ENCODE data around the gene ACTR3.
A peak's percentile ranks its signal among the peaks of the same experiment; 100 is the strongest.
"Not testable (repeated sequence)": the region's sequence is repeated elsewhere in the genome, so short reads cannot be mapped to it uniquely, and the experiment has no call there.

ACTR3 gene

GRCh38 chr2:113906647-113907046, 16.8 kb downstream of the ACTR3 start:
- no peak for DNase-seq

GRCh38 chr2:113907297-113907696, 17.4 kb downstream of the ACTR3 start:
- no peak for DNase-seq

DNA sequence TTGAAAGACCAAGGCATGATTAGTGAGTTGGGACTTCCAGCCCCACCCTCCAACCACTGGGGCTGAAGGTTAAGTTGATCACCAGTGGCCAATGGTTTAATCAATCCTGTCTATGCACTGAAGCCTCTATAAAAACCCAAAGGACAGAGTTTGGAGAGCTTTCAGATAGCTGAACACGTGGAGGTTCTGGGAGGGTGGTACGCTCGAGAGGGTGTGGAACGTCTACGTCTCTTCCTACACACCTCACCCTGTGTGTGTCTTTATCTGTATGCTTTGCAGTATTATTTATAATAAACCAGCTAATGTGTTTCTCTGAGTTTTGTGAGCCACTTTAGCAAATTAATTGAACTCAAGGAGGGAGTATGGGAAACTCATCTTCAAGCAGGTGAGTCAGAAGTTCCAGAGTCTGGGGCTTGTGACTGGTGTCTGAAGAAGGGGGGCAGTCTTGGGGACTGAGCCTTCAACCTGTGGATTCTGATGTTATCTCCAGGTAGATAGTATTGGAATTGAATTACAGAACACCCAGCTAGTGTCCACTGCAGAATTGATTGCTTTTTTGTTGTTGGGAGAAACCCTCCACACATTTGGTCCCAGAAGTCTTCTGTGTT, 20.3 kb downstream of the ACTR3 start:
- DNase-seq = no peak

- DNase-seq = no peak
Measured at GRCh38 chr2:113910967-113911678, 21.2 kb downstream of the ACTR3 start.

DNA sequence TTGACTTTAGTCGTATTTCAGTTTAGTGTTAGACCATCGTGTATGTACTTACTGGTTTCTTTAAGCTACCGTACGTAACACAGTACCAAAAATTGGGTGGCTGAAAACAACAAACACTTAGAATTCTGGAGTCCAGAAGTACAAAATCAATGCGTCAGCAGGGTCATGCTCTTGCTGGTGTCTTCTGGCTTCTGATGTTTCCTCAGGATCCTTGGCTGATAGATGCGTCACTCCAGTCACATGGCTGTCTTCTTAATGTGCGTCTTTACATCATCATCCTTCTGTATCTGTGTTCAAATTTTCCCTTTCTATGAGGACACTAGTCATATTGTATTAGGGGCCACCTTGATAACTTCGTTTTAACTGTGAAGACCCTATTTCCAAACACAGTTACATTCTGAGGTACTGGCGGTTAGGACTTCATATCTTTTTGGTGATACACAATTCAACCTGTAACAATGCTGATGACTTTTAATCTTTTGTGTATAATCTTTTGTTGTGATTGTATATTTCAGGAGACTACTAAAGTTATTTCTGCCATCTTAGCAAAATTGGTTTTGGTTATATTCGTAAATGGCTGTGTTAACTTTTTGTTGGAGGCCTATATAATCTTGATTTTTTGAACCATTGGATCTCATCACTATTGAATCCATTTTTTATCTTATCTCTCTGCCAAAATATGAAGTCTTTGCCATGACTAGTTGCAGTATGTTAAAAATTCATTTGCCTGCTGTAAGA, 25.4 kb downstream of the ACTR3 start:
- DNase-seq = no peak

DNA sequence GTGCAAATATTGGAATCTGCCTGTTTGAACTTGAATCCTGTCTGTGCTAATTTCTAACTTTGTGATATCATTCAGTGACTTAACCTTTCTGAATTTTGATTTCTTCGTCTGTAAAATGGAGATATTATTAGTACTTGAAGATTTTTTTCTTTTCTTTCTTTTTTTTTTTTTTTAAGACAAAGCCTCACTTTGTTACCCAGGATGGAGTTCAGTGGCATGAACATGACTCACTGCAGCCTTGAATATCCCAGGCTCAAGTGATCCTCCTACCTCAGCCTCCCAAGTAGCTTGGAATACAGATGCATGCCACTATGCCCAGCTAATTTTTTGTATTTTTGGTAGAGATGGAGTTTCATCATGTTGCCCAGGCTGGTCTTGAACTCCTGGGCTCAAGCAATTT, 28.3 kb downstream of the ACTR3 start:
- no peak for DNase-seq

GRCh38 chr2:113920996-113921395, 31.1 kb downstream of the ACTR3 start:
- no peak for DNase-seq

GRCh38 chr2:113922335-113922734, 32.4 kb downstream of the ACTR3 start:
- no peak for DNase-seq

DNA sequence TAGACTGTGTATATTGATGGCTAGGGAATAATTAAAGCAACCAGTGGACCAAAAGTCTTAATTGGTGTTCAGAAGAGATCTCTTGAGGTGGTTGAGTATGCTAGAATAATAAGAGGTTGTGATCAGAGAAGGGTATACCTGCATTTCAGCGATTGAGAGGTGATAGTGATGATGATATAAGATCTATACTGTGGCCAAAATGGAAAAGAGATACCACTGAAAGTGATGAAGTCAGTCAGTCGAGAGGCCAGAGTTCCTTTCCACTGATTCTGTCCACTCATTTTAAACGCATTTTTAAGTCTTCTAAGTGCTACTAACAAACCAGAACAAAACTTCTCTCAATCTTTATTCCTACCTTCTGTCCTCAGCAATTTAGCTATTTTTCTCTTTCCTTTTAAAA, 32.9 kb downstream of the ACTR3 start:
- no peak for DNase-seq

- DNase-seq = no peak
Measured at GRCh38 chr2:113925884-113926283, 36.0 kb downstream of the ACTR3 start.

GRCh38 chr2:113926314-113926713, 36.4 kb downstream of the ACTR3 start:
- no peak for DNase-seq

GRCh38 chr2:113930448-113930847, 40.6 kb downstream of the ACTR3 start:
- DNase-seq = no peak

DNA sequence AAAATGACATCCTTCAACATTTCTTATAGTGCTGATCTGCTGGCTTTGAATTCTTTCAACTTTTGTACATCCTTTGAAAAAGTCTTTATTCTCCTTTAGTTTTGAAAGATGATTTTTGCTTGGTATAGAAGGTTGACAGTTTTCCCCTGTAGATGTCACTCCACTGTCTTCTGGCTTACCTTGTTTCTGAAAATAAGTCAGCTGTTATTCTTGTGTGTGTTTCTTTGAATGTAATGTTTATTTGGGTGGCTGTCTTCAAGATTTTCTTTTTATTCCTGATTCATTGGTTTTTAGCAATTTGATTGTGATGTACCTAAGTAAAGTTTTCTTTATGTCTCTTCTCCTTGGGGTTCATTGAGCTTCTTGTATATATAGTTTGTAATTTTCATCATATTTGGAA, 47.6 kb downstream of the ACTR3 start:
- DNase-seq = no peak

- DNase-seq = no peak
Measured at GRCh38 chr2:113940891-113941290, 51.0 kb downstream of the ACTR3 start.

GRCh38 chr2:113945784-113946183, 55.9 kb downstream of the ACTR3 start:
- DNase-seq = not testable (repeated sequence)

- DNase-seq = not testable (repeated sequence)
Measured at GRCh38 chr2:113950906-113951305, 61.0 kb downstream of the ACTR3 start.

- DNase-seq = no peak
Measured at GRCh38 chr2:113961000-113961399, 71.1 kb downstream of the ACTR3 start.

DNA sequence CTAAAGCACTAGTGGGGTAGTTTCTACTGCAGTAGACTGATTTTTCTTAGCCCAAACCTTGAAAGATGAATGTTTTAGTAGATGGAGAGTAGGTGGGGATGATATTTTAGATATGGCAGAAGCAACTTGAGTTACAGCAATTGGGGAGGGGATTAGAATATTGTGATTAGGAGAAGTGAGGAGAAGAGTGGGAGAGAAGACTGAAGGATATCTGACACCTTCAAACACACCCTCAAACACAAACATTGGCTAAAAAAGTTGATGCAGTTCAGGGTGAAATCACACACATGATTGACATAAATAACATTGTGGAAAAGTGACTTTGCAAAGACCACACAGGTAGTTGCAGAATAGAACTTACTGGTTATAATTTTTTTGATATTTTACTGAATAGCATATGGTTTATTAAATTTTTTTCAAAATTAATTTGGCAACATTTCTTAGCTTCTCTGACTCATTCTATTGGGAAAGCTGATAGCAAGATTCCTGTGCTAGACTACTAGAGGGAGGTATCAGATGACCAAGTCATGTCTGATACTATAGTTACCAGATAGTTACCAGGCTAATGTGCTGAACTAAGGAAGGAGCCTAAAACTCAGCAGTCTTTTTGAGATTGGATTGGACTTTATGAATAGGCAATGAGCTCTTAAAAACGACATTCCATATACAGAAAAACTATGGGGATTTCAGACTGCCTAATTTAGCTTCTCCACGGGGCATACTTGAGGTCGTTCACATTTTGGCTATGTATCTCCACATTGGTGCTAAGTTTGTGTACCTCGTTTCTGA, 73.0 kb downstream of the ACTR3 start:
- no peak for DNase-seq

DNA sequence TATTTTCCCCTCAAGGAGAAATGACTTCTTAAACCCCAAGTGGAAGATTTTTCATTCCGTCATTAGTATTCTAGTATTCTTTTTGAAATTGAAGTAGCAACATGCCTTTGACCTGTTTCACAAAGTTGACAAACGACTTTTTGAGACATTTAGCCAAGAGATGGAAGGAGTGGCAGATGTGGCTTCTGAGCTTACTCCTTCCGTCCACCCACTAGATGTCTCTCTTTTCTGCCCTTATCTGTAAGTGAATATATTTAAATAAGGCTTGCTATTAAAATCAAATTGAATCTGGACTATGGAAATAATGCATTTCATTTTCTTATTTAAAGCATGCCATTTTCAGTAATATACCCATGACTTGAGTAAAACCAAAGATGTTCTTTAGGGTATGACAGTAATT, 74.1 kb downstream of the ACTR3 start:
- no peak for DNase-seq

- DNase-seq = no peak
Measured at GRCh38 chr2:113964436-113964835, 74.5 kb downstream of the ACTR3 start.

DNA sequence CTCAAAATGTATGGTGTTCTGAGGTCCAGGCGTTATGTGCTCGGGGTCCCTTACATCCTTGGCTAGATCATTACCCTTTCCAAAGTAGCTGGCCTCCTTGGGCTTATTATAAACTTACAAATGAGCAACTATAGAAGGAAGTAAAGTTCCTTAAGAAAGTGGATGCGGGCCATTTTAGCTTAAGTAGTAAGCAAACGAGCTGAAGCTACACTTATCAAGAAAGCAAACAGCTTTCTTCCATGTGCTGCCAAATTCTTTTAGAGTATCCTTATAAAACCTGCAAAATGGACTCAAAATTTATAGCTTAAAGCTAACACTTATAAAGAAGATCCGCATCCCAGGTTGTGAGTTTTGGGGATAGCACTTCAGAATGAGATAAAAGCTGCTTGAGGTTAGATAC, 75.3 kb downstream of the ACTR3 start:
- DNase-seq = no peak

- peak; percentile 6 to 60 for DNase-seq
Measured at GRCh38 chr2:113965644-113966043, 75.8 kb downstream of the ACTR3 start.

DNA sequence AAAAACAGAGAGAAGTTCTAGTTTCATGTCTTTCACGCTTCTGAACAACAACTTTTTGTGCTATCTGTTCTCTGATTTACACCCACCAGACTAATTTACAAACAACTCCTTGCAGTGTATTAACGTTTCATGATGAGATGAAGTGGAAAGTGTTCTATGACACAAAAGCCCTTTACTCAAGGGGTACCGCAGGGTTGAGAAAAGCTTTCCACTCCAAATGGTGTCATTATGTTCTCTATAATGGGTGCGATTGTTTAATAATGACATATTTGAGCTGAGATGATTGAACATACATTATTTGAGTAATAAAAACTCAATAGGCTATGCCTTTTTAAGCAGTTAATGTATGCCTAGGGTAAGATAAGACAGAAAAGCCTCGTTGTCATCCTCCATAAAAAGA, 76.3 kb downstream of the ACTR3 start:
- peak in 1 of 2 experiments; percentile 15 for DNase-seq
